Measurements from ENCODE around the gene SORL1. TPM values are rescaled to one million over a fixed set of nuclear protein-coding genes. Genes with fewer than 3 reads are reported as not detected.

SORL1 gene
- total RNA-seq, 1 experiment from 2014 or later, result 4.9 TPM

- CTCF ChIA-PET, result no interaction called here
- intact Hi-C loops (cut with micrococcal nuclease; ENCODE audit: unreplicated experiment), result loop anchor here (10.0 kb wide), 1 partner anchor 73 kb away; no protein-coding TSS in a partner anchor
These were observed 85.9 kb downstream of the SORL1 start for GRCh38 chr11:121538054-121538453.

GRCh38 chr11:121539000-121539399, 86.9 kb downstream of the SORL1 start:
- H3K4me3 ChIP-seq, result no peak overlapping the region
- peaks cover 76% of the 10 kb centered on the region for H3K27me3 ChIP-seq (ENCODE audit: insufficient read depth, low read depth)
- no peak for DNase-seq
- no peaks in the 10 kb centered on the region for H3K4me1 ChIP-seq (replicated peaks; ENCODE audit: insufficient read depth)
- H3K4me2 ChIP-seq, result no peak overlapping the region
- no TSS peak for BruUV-seq (replicated peaks)
- no peaks in the 10 kb centered on the region for H3K9me2 ChIP-seq (ENCODE audit: insufficient read depth)
- H3K27ac ChIP-seq, result no peak overlapping the region
- ChIA-PET CTCF (no interaction called here), POLR2A (ENCODE audit: unreplicated experiment) (no interaction called here)
- no peak overlapping the region for H2AFZ ChIP-seq
- no peaks in the 10 kb centered on the region for H4K20me1 ChIP-seq (ENCODE audit: insufficient read depth)
- H3F3A ChIP-seq (ENCODE audit: insufficient read depth, low read depth), result no peaks in the 10 kb centered on the region
- no peak for TF ChIP-seq EZH2 (IDR thresholded peaks at IDR 0.05; ENCODE audit: low read depth)
- TF ChIP-seq, protein P1, sequence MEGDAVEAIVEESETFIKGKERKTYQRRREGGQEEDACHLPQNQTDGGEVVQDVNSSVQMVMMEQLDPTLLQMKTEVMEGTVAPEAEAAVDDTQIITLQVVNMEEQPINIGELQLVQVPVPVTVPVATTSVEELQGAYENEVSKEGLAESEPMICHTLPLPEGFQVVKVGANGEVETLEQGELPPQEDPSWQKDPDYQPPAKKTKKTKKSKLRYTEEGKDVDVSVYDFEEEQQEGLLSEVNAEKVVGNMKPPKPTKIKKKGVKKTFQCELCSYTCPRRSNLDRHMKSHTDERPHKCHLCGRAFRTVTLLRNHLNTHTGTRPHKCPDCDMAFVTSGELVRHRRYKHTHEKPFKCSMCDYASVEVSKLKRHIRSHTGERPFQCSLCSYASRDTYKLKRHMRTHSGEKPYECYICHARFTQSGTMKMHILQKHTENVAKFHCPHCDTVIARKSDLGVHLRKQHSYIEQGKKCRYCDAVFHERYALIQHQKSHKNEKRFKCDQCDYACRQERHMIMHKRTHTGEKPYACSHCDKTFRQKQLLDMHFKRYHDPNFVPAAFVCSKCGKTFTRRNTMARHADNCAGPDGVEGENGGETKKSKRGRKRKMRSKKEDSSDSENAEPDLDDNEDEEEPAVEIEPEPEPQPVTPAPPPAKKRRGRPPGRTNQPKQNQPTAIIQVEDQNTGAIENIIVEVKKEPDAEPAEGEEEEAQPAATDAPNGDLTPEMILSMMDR (conservative IDR thresholded peaks at IDR 0.05), result no peak
- intact Hi-C loops (cut with micrococcal nuclease; ENCODE audit: unreplicated experiment), result loop anchor here (10.0 kb wide), 1 partner anchor 74 kb away; no protein-coding TSS in a partner anchor
- no peaks in the 10 kb centered on the region for H3K9me3 ChIP-seq (ENCODE audit: insufficient read depth, low read depth)
- H3K79me2 ChIP-seq (ENCODE audit: low read depth), result no peaks in the 10 kb centered on the region
- no peaks in the 10 kb centered on the region for H3K36me3 ChIP-seq (ENCODE audit: low read depth)

More at GRCh38 chr11:121538054-121538453, 85.9 kb downstream of the SORL1 start:
- TF ChIP-seq EZH2 (IDR thresholded peaks at IDR 0.05; ENCODE audit: low read depth), result no peak
- H3K79me2 ChIP-seq (ENCODE audit: low read depth), result no peaks in the 10 kb centered on the region
- H3K9me2 ChIP-seq (ENCODE audit: insufficient read depth), result no peaks in the 10 kb centered on the region
- H3K36me3 ChIP-seq (ENCODE audit: low read depth), result no peaks in the 10 kb centered on the region
- no peaks in the 10 kb centered on the region for H4K20me1 ChIP-seq (ENCODE audit: insufficient read depth)
- DNase-seq, result no peak
- H3K27ac ChIP-seq, result no peak overlapping the region
- H2AFZ ChIP-seq, result no peak overlapping the region
- no TSS peak for BruUV-seq (replicated peaks)
- no peaks in the 10 kb centered on the region for H3K4me1 ChIP-seq (replicated peaks; ENCODE audit: insufficient read depth)
- H3F3A ChIP-seq (ENCODE audit: insufficient read depth, low read depth), result no peaks in the 10 kb centered on the region
- POLR2A ChIA-PET (ENCODE audit: unreplicated experiment), result no interaction called here
- H3K27me3 ChIP-seq (ENCODE audit: insufficient read depth, low read depth), result peaks cover 67% of the 10 kb centered on the region
- no peak overlapping the region for H3K4me3 ChIP-seq
- H3K9me3 ChIP-seq (ENCODE audit: insufficient read depth, low read depth), result no peaks in the 10 kb centered on the region
- H3K4me2 ChIP-seq, result no peak overlapping the region

GRCh38 chr11:121540627-121541026, 88.5 kb downstream of the SORL1 start:
- H3K36me3 ChIP-seq (ENCODE audit: low read depth), result no peaks in the 10 kb centered on the region
- H4K20me1 ChIP-seq (ENCODE audit: insufficient read depth), result no peaks in the 10 kb centered on the region
- H3K4me2 ChIP-seq, result no peak overlapping the region
- no TSS peak for BruUV-seq (replicated peaks)
- H3K79me2 ChIP-seq (ENCODE audit: low read depth), result no peaks in the 10 kb centered on the region
- intact Hi-C loops (cut with micrococcal nuclease; ENCODE audit: unreplicated experiment), result no loop called here
- ChIA-PET CTCF (no interaction called here), POLR2A (ENCODE audit: unreplicated experiment) (no interaction called here)
- H3K9me2 ChIP-seq (ENCODE audit: insufficient read depth), result no peaks in the 10 kb centered on the region
- H3K9me3 ChIP-seq (ENCODE audit: insufficient read depth, low read depth), result no peaks in the 10 kb centered on the region
- H3F3A ChIP-seq (ENCODE audit: insufficient read depth, low read depth), result no peaks in the 10 kb centered on the region
- DNase-seq, result no peak
- no peak overlapping the region for H2AFZ ChIP-seq
- H3K4me1 ChIP-seq (replicated peaks; ENCODE audit: insufficient read depth), result no peaks in the 10 kb centered on the region
- H3K27ac ChIP-seq, result no peak overlapping the region
- no peak overlapping the region for H3K4me3 ChIP-seq
- H3K27me3 ChIP-seq (ENCODE audit: insufficient read depth, low read depth), result peaks cover 77% of the 10 kb centered on the region
- TF ChIP-seq EZH2 (IDR thresholded peaks at IDR 0.05; ENCODE audit: low read depth), result no peak
- TF ChIP-seq, protein P1 (conservative IDR thresholded peaks at IDR 0.05), result no peak

DNA sequence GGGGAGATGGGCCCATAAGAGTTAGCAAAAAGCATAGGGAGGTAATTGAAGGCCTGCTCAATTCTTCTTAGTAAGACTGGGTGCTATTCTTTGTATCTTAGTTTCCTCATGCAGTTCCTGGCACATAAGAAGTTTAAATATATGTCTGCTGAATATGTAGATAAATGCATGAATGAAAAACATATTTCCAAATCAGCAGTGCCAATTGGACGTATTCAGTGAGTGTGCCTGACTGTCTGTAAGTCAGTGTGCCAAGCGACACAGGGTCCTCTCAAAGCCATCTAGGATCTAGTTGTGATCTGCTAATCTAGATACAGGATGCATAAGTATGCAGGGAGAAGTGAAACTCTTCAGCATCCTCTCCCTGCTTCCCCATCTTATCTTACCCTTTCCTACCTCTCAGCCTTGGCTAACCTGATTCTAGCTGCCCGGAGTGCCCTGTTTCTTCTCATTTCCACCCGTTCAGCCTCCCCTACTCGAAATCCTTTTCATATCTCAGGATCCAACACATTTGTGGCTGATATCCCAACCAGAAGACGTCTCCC, 91.8 kb downstream of the SORL1 start:
- Histone ChIP-seq H3K9me2 (ENCODE audit: insufficient read depth) (no peaks in the 10 kb centered on the region), H3K27ac (no peak overlapping the region), H3F3A (ENCODE audit: insufficient read depth, low read depth) (no peaks in the 10 kb centered on the region), H3K36me3 (ENCODE audit: low read depth) (no peaks in the 10 kb centered on the region), H3K4me1 (replicated peaks; ENCODE audit: insufficient read depth) (no peaks in the 10 kb centered on the region), H3K4me2 (no peak overlapping the region), H2AFZ (no peak overlapping the region), H3K9me3 (ENCODE audit: insufficient read depth, low read depth) (no peaks in the 10 kb centered on the region), H4K20me1 (ENCODE audit: insufficient read depth) (no peaks in the 10 kb centered on the region), H3K79me2 (ENCODE audit: low read depth) (no peaks in the 10 kb centered on the region), H3K27me3 (ENCODE audit: insufficient read depth, low read depth) (peaks cover 54% of the 10 kb centered on the region), H3K4me3 (no peak overlapping the region)
- POLR2A ChIA-PET (ENCODE audit: unreplicated experiment), result no interaction called here
- CTCF ChIA-PET, result no interaction called here
- intact Hi-C loops (cut with micrococcal nuclease; ENCODE audit: unreplicated experiment), result no loop called here
- no peak for DNase-seq
- TF ChIP-seq EZH2 (IDR thresholded peaks at IDR 0.05; ENCODE audit: low read depth), result no peak
- TF ChIP-seq, protein P1 (conservative IDR thresholded peaks at IDR 0.05), result no peak
- no TSS peak for BruUV-seq (replicated peaks)
